Measurements from ENCODE around the gene TEC.
"Not testable (repeated sequence)": the region's sequence is repeated elsewhere in the genome, so short reads cannot be mapped to it uniquely, and the experiment has no call there.

Gene TEC

GRCh38 chr4:48268956-48269860, at the start of gene TEC:
TEC (minus strand) TSS chr4:48269838; CDS start chr4:48228614, 41,224 bp downstream.
- DNase-seq (ENCODE audit: low read depth), result peak; percentile 4

DNA sequence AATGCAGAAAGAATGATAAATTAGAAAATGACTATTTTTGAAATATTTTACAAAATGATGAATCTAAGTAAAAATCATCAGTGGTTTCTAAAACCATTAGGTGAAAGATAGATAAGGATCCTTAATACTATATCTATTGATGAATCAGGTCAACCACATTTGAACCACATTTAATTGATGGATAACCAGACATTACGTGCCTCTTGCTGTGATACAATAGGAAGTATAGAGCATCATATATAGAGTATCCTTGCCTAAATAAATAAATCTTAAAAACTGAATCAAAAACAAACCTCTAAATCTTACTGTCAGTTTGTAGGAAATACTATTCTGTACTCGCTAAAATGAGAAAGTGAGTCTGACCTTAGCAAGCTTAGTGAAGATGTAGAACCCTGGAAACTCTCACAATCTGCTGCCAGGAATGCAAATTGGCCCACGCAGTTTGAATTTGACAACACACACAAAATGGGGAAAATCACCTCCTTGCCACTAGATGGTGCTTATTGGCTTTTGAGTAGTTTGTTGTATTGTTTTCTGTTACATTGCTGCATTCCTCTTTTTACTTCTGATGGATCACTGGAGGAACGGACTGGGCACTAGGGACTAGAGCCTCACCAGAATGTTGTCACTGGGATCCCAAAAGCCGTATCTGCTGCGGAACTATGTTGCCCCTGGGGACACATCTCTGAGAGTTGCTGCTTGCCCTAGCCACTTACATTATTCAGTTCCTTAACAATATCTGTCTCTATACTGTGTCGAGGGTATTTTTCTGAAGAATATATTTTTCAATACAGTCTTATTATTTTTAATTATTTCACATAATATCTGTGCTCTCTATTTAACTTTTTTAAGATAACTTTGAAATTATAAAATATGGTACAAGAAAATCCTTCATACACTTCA, 46.3 kb upstream of the TEC start:
- DNase-seq (ENCODE audit: low read depth), result no peak

DNA sequence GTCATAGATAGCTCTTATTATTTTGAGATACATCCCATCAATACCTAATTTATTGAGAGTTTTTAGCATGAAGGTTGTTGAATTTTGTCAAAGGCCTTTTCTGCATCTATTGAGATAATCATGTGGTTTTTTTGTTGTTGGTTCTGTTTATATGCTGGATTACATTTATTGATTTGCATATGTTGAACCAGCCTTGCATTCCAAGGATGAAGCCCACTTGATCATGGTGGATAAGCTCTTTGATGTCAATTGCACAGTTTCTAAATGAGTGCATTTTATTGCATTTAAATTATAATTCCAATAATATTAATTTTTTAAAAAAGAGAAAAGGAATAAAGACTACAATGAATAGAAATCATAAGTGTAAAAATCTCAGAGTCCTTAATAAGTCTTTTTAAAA, 45.1 kb upstream of the TEC start:
- not testable (repeated sequence) for DNase-seq (ENCODE audit: low read depth)

GRCh38 chr4:48311896-48312295, 42.3 kb upstream of the TEC start:
- DNase-seq (ENCODE audit: low read depth), result no peak

GRCh38 chr4:48308901-48309300, 39.3 kb upstream of the TEC start:
- DNase-seq (ENCODE audit: low read depth), result no peak

- no peak for DNase-seq (ENCODE audit: low read depth)
Observed at GRCh38 chr4:48307528-48307927, 37.9 kb upstream of the TEC start.

DNA sequence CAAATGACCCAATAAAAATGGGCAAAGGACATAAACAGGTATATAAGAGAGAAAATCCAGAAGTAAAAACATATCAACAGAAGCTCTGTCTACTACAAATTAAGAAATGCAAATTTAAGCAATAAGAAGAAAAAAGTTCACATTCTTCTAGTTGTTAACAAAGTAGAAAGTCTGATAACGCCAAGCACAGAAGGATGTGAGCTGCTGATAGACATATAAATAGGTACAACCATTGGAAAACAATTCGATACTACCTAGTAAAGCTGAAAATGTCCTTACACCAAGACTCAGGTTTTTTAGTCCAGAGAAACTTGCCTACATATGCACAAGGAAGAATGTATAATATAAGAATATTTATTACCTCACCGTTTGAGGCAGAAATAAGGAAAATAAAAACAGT, 35.9 kb upstream of the TEC start:
- DNase-seq (ENCODE audit: low read depth), result no peak

DNA sequence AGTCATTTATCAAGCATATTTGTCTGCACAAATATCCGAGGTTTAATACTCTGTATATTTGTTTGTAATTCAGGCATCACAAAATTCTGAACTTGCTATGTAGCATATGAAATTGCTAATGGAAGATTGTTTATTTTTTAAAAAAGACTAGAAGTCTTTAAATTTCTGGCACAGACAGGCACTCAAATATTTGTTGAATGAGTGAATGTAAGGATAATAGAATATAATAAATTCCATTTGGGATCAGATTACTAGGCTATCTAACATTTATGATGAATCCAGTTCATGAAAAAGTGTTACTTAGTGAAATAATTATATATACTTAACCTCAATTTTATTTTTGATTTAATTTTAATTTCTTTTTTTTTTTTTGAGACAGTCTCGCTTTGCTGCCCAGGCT, 30.4 kb upstream of the TEC start:
- DNase-seq (ENCODE audit: low read depth), result no peak

DNA sequence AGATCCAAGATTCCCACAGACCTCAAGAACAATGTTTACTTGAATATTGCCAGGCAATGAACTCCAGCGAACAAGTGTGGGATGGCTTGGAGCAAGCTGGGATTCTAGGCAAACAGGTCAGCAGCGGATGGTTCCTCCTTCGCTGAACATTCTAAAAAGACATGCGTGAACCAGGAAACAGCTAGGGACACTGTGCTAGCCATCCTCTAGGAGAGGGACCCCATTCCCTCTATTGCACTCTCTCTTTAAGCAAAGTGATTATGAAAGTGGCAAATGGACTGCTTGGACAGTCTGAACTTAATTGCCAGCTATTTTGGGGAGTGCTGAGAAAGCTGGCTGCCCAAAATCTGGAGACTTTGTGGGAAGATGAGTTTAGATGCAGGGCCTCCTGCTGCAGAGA, 29.9 kb upstream of the TEC start:
- no peak for DNase-seq (ENCODE audit: low read depth)

DNA sequence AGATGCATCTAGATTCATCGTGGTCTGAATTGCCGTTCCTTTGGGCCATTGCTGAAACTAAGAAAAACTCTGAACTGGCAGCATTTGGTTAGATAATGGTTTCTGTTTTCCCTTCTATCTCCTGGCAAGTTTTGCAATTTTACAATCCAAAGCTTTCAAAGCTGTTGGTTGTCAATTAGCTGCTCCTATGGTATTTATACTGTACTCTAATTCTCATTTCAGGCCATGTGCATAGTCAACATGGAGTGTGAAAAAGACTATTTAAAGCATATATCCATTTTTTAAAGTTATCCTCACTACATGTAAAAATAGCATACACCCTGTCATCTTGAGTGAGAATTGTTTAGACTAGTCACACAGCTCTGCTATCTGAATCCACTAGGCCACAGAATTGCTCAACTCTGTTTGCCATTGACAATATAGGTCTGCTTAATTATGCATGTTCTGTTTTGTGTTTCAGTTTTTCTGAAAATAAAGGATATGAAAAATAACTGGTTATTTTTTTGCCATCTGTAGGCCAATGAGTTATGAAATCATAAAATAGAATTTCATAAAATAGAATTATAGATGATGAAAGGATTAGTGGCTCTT, 27.7 kb upstream of the TEC start:
- no peak for DNase-seq (ENCODE audit: low read depth)

DNA sequence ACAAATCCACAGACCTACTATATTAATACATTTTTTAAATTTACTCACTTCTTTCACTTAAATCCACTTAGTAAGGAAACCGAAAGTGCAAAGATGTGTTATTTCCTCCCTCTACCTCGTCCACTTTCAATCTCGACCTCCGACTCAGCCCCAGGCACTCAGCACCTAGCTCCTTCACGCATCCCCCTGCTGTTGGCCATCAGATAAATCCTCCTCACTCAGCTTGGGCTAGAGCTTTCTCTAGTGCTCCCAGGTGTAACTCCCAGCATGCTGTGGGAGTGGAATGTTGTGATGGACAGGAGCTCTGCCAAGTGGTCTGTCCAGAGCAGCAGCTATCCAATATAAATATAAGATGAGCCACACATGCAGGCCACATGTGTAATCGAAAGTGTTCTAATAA, 26.7 kb upstream of the TEC start:
- DNase-seq (ENCODE audit: low read depth), result no peak

GRCh38 chr4:48295116-48295515, 25.5 kb upstream of the TEC start:
- DNase-seq (ENCODE audit: low read depth), result no peak

DNA sequence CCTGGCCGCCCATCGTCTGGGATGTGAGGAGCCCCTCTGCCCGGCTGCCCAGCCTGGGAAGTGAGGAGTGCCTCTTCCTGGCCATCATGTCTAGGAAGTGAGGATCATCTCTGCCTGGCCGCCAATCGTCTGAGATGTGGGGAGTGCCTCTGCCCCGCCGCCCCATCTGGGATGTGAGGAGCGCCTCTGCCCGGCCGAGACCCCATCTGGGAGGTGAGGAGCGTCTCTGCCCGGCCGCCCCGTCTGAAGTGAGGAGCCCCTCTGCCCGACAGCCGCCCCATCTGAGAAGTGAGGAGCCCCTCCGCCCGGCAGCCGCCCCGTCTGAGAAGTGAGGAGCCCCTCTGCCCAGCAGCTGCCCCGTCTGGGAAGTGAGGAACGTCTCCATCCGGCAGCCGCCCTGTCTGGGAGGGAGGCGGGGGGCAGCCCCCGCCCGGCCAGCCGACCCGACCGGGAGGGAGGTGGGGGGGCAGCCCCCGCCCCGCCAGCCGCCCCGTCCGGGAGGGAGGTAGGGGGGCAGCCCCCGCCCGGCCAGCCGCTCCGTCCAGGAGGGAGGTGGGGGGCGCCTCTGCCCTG, 22.7 kb upstream of the TEC start:
- DNase-seq (ENCODE audit: low read depth), result not testable (repeated sequence)

GRCh38 chr4:48290146-48290772, 20.6 kb upstream of the TEC start:
- no peak for DNase-seq (ENCODE audit: low read depth)

DNA sequence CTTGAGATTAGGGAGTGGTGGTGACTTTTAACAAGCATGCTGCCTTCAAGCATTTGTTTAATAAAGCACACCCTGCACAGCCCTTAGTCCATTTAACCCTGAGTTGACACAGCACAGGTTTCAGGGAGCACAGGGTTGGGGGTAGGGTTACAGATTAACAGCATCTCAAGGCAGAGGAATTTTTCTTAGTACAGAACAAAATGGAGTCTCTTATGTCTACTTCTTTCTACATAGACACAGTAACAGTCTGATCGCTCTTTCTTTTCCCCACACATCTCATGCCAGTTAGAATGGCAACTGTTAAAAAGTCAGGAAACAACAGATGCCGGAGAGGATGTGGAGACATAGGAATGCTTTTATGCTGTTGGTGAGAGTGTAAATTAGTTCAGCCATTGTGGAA, 16.4 kb upstream of the TEC start:
- DNase-seq (ENCODE audit: low read depth), result not testable (repeated sequence)

DNA sequence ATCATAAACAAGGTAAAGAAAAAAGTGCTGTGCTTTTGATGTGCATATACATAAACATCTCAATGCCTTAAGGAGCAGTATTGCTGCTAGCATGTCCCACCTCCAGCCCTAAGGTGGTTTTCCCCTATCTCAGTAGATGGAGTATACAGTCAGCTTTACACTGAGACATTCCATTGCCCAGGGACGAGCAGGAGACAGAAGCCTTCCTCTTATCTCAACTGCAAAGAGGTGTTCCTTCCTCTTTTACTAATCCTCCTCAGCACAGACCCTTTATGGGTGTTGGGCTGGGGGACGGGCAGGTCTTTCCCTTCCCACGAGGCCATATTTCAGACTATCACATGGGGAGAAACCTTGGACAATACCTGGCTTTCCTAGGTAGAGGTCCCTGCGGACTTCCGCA, 16.0 kb upstream of the TEC start:
- not testable (repeated sequence) for DNase-seq (ENCODE audit: low read depth)

DNA sequence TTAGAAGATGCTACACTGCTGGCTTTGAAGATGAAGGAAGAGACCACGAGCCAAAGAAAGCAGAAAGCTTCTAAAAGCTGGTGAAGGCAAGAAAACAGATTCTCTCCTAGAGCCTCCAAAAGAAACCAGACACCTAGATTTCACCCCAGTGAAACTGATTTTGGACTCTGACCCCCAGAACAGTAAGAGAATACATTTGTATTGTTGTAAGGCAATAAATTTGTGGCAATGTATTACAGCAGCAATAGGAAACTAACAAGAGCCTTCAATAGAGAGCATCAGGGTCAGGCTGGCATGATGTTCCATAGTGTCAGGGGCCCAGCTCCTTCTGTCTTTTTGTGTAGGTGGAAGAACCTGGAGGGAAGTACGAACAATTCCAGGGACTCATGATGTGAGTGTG, 6.0 kb upstream of the TEC start:
- DNase-seq (ENCODE audit: low read depth), result no peak

- no peak for DNase-seq (ENCODE audit: low read depth)
Observed at GRCh38 chr4:48275247-48275646, 5.6 kb upstream of the TEC start.

GRCh38 chr4:48271626-48272025, 2.0 kb upstream of the TEC start:
- no peak for DNase-seq (ENCODE audit: low read depth)

DNA sequence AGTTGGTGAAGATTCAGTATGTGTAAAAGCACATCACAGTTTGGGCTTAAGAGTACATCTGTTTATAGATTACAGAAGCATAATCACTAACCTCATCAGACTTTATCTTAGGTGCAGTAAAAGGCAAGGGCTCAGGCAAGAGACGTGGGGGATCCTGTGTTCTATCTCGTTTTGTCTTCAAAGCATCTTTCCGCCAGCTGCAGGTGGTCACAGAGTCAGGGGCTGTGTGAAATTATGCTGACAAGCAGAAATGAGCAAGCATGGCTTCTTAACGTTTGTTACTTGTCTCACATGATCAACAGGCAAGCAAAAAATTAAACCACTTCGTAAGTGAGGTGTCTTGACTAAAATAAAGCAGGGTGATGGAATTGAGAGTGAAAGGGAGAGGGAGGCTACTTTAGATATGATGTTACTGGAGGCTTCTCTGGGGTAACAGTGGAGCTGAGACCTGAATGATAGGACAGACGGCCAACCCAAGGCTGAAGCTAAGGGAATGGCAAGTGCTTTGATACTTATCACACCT, 1.4 kb upstream of the TEC start:
- DNase-seq (ENCODE audit: low read depth), result no peak

DNA sequence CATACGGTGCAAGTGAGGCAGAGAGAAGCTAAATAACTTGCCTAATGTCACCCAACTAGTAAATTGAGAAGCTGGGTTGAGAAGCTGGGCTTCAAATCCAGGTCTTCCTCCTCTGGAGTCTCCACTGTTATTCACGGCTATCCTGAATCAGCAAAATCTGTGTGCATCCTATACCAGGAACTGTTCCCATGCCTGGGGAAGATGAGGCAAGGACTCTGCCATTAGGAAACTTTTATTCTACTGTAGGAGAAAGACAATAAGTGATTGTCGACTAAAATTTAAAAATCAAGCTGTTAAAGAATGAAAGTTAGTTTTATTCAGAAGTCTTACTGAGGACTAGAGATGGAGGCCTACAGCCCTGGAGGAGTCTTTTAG, 872 bp upstream of the TEC start:
- DNase-seq (ENCODE audit: low read depth), result no peak

Data from stimulated activated CD8-positive, alpha-beta memory T cell treated with anti-CD3 and anti-CD28 coated beads, Interleukin-7, amount 100 ng/mL, for 24 hours (primary cell).